Keratinocyte (primary cell): Measurements from ENCODE around the gene TLX2. TPM values are rescaled to one million over a fixed set of nuclear protein-coding genes. Genes with fewer than 3 reads are reported as not detected.

Source experiments
- DNase-seq: peaks from one replicate; pipeline ENCODE4 v3.0.0-alpha.2; 2011; ENCODE audit warnings: low read depth, missing footprints, low spot score
- FAIRE-seq: peaks from 2 replicates; lab custom pipeline; 2011; peaks lifted over from hg19 to GRCh38; lab: Jason Lieb, UNC
- H2AFZ ChIP-seq: 2 replicates; pipeline ENCODE4 v1.6.0; 2012; ENCODE audit warnings: low read length, control low read depth, inconsistent platforms; ENCODE audit not compliant: control insufficient read depth
- H3K27ac ChIP-seq: 2 replicates; pipeline ENCODE4 v1.5.1; 2011; ENCODE audit warnings: low read length; ENCODE audit not compliant: control insufficient read depth, insufficient read depth
- H3K27me3 ChIP-seq: 3 replicates; pipeline ENCODE4 v1.6.0; 2011; ENCODE audit warnings: low read length; ENCODE audit not compliant: control insufficient read depth, insufficient read depth; ENCODE audit errors: extremely low read depth
- H3K36me3 ChIP-seq, 2 experiments: 2 replicates in 1 of 2; 3 replicates in 1 of 2; pipeline ENCODE4 v1.5.1; 2011; ENCODE audit warnings: low read length in 2 of 2, mild to moderate bottlenecking in 1 of 2; ENCODE audit not compliant: control insufficient read depth in 2 of 2, insufficient read depth in 2 of 2; ENCODE audit errors: extremely low read depth in 1 of 2
- H3K4me1 ChIP-seq: 3 replicates; pipeline ENCODE4 v1.5.1; 2011; ENCODE audit warnings: low read length; ENCODE audit not compliant: control insufficient read depth, insufficient read depth; ENCODE audit errors: extremely low read depth
- H3K4me2 ChIP-seq: 3 replicates; pipeline ENCODE4 v1.6.0; 2011; ENCODE audit warnings: low read depth, low read length; ENCODE audit not compliant: control insufficient read depth, insufficient read depth; ENCODE audit errors: extremely low read depth
- H3K4me3 ChIP-seq, 3 experiments: fragments of 200-600 bp in 1 of 3; sonication (generic) in 1 of 3; 2 replicates in 2 of 3; 3 replicates in 1 of 3; pipeline ENCODE4 v1.5.1; 2011 to 2016; ENCODE audit warnings: low read length in 3 of 3, mild to moderate bottlenecking in 3 of 3, control low read depth in 2 of 3, inconsistent platforms in 1 of 3, low read depth in 1 of 3, mixed read lengths in 1 of 3, mixed run types in 1 of 3, moderate library complexity in 1 of 3; ENCODE audit not compliant: control insufficient read depth in 2 of 3, insufficient read depth in 2 of 3; ENCODE audit errors: extremely low read depth in 1 of 3
- H3K79me2 ChIP-seq: 2 replicates; pipeline ENCODE4 v1.6.0; 2012; ENCODE audit warnings: low read length; ENCODE audit not compliant: control insufficient read depth, insufficient read depth
- H3K9ac ChIP-seq: 3 replicates; pipeline ENCODE4 v1.6.0; 2011; ENCODE audit warnings: low read length; ENCODE audit not compliant: control insufficient read depth, insufficient read depth; ENCODE audit errors: extremely low read depth
- H3K9me1 ChIP-seq: 3 replicates; pipeline ENCODE4 v1.6.0; 2011; ENCODE audit warnings: low read length; ENCODE audit not compliant: control insufficient read depth, insufficient read depth; ENCODE audit errors: extremely low read depth
- H3K9me3 ChIP-seq: 2 replicates; pipeline ENCODE4 v1.5.1; 2012; ENCODE audit warnings: low read depth, low read length; ENCODE audit not compliant: control insufficient read depth
- H4K20me1 ChIP-seq: 3 replicates; pipeline ENCODE4 v1.6.0; 2011; ENCODE audit warnings: low read length; ENCODE audit not compliant: control insufficient read depth, insufficient read depth; ENCODE audit errors: extremely low read depth
- EZH2 ChIP-seq: IDR thresholded peaks from one replicate; pipeline ENCODE4 v1.6.1; 2012; ENCODE audit warnings: inconsistent platforms, mild to moderate bottlenecking, low read length, moderate library complexity
- dilution Hi-C: fragments of 300-500 bp; cut with MboI; formaldehyde crosslinking; loops from one replicate; pipeline ENCODE4 v1.7.0; 2020; ENCODE audit warnings: low sequenced_read_pairs; ENCODE audit not compliant: extremely low pct_ligation_motif_present
- polyA plus RNA-seq, 5 experiments: library from polyadenylated mRNA; depleted of rRNA in 3 of 5; stranded (reverse) in 3 of 5; stranded (forward) in 1 of 5; unstranded in 1 of 5; fragments of >200 nt; gene quantifications; 1 replicate in 1 of 5; 2 replicates in 3 of 5; 3 replicates in 1 of 5; pipeline versions ENCODE4 v1.2.1 to v1.2.3, GENCODE V29; 2011 to 2012; ENCODE audit warnings: missing spikeins in 2 of 5, low read depth in 1 of 5, low replicate concordance in 1 of 5
- TF ChIP-seq, protein P1 (sequence below), 3 experiments: IDR thresholded peaks in 1 of 3; conservative IDR thresholded peaks in 1 of 3; optimal IDR thresholded peaks in 1 of 3; 2 replicates in 2 of 3; 3 replicates in 1 of 3; pipeline versions ENCODE3 to v1.5.1; 2011; ENCODE audit warnings: low read length in 3 of 3, mild to moderate bottlenecking in 3 of 3, moderate library complexity in 2 of 3, control low read depth in 1 of 3, inconsistent platforms in 1 of 3; ENCODE audit not compliant: insufficient read depth in 2 of 3; ENCODE audit errors: extremely low read depth in 1 of 3

Gene TLX2
- polyA plus RNA-seq, 1 donor (not counting 4 experiments of a cell fraction or from before 2014, with no cell fraction given) = not detected

DNA sequence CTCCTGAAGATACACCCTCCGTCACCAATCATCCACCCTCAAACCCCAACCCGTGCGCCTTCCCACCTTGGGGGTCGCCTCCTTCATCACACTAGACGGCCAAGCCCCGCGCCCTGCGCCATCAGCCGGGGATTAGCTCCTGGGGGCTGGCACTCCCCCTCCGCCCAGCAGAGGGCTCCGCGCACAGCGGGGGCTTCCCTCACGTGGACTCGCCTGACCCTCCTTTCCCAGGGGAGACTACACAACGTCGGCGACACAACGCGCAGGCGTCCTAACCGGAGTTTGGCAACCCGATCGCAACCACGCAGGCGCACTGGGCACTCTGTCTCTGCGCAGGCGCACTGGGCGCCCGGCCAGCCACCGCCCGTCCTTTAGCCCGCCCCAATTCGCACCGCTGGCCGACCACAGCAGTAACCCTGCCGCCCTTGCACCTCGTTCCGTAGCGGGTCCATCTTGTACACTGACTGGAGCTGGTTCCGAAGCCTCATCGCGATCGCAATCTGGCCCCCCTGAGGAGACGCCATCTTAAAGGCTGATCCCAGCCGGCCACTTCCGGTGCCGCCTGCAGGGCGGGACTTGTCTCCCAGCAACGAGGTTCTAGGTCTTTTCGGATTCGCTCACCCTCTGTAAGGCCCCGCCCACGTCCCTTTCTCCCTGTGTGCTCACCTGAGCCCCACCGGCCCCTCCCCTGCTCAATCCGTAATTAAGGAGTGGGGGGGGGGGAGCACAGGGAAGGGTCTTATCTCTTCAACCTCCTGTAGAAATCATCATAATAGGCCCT, 6.9 kb upstream of the TLX2 start, which contains the start of gene PCGF1:
Gene PCGF1, minus strand, starts transcription at position 551 of the 781 bp plus-strand sequence. Its CDS starts 27 bp downstream, at position 524.
- no peaks in the 10 kb centered on the region for H3K9me3 ChIP-seq
- DNase-seq = peak; percentile 96
- peak within 1 kb of the TSS; percentile 96 for H3K27ac ChIP-seq
- dilution Hi-C loops = no loop called here
- TF ChIP-seq EZH2 = no peak
- TF ChIP-seq, protein P1, sequence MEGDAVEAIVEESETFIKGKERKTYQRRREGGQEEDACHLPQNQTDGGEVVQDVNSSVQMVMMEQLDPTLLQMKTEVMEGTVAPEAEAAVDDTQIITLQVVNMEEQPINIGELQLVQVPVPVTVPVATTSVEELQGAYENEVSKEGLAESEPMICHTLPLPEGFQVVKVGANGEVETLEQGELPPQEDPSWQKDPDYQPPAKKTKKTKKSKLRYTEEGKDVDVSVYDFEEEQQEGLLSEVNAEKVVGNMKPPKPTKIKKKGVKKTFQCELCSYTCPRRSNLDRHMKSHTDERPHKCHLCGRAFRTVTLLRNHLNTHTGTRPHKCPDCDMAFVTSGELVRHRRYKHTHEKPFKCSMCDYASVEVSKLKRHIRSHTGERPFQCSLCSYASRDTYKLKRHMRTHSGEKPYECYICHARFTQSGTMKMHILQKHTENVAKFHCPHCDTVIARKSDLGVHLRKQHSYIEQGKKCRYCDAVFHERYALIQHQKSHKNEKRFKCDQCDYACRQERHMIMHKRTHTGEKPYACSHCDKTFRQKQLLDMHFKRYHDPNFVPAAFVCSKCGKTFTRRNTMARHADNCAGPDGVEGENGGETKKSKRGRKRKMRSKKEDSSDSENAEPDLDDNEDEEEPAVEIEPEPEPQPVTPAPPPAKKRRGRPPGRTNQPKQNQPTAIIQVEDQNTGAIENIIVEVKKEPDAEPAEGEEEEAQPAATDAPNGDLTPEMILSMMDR (optimal IDR thresholded peaks at IDR 0.05 in 1 of 3, IDR thresholded peaks at IDR 0.05 in 1 of 3, conservative IDR thresholded peaks at IDR 0.05 in 1 of 3; ENCODE audit: extremely low read depth in 1 of 3, insufficient read depth in 2 of 3, low read length in 3 of 3) = peak in 1 of 3 experiments; percentile 32
- peak within 1 kb of the TSS; percentile 96 for H2AFZ ChIP-seq
- peak within 1 kb of the TSS; percentile 85 to 88 (median 86) for H3K4me3 ChIP-seq
- no peaks in the 10 kb centered on the region for H3K9me1 ChIP-seq
- H3K9ac ChIP-seq = peak within 1 kb of the TSS; percentile 99
- H3K36me3 ChIP-seq = peaks cover 9 to 10% of the 10 kb centered on the region in 2 experiments
- FAIRE-seq = peak; percentile 26
- peaks cover 16% of the 10 kb centered on the region for H3K79me2 ChIP-seq
- peaks cover 32% of the 10 kb centered on the region for H3K4me1 ChIP-seq
- H3K4me2 ChIP-seq = peak within 1 kb of the TSS; percentile 97
- H3K27me3 ChIP-seq = peaks cover 18% of the 10 kb centered on the region
- H4K20me1 ChIP-seq = no peaks in the 10 kb centered on the region

DNA sequence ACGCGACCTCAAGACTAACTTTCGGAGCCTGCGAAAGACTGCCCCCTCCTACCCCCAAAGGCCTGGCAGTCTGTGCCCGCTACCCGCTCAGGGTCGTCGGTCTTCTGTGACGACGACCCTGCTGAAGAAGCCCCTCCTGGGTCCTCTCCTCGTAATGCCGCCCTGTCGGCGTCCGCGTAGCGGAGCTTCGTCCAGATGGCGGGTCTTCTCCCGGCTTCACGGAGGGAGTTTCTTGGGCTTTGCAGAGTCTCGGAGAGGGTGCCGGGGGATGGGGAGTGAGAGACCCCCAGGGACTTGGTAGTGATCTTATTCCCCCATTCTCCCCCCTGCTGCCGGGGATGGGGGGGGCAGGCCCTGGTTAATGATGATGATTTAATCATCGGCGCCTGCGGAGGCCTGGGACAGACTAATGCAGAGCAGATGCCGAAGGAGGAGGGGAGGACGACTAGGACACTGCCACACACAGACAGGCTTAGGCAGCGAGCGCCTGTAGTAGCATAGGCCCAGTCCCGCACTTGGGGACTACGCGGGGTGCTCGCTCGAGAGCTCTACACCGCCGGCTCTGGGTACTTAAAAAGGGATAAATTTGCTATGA, 6.2 kb upstream of the TLX2 start:
- TF ChIP-seq EZH2 = no peak
- TF ChIP-seq, protein P1 (optimal IDR thresholded peaks at IDR 0.05 in 1 of 3, IDR thresholded peaks at IDR 0.05 in 1 of 3, conservative IDR thresholded peaks at IDR 0.05 in 1 of 3; ENCODE audit: extremely low read depth in 1 of 3, insufficient read depth in 2 of 3, low read length in 3 of 3) = no peak
- no peak for FAIRE-seq
- dilution Hi-C loops = no loop called here

More for the DNA sequence above, 6.2 kb upstream of the TLX2 start:
- H3K4me3 ChIP-seq = peak overlapping the region; percentile 85 to 88 (median 86)
- H3K36me3 ChIP-seq = peaks cover 9 to 10% of the 10 kb centered on the region in 2 experiments
- H2AFZ ChIP-seq = peak overlapping the region; percentile 76
- DNase-seq = no peak
- no peaks in the 10 kb centered on the region for H3K9me1 ChIP-seq
- peaks cover 22% of the 10 kb centered on the region for H3K27me3 ChIP-seq
- no peaks in the 10 kb centered on the region for H4K20me1 ChIP-seq
- peak overlapping the region; percentile 95 for H3K4me2 ChIP-seq
- peaks cover 16% of the 10 kb centered on the region for H3K79me2 ChIP-seq
- H3K27ac ChIP-seq = peak overlapping the region; percentile 96
- peaks cover 25% of the 10 kb centered on the region for H3K4me1 ChIP-seq
- H3K9ac ChIP-seq = peak overlapping the region; percentile 99
- no peaks in the 10 kb centered on the region for H3K9me3 ChIP-seq
